Measurements from ENCODE around the gene MAML2.
A peak's percentile ranks its signal among the peaks of the same experiment; 100 is the strongest.

MAML2 gene

DNA sequence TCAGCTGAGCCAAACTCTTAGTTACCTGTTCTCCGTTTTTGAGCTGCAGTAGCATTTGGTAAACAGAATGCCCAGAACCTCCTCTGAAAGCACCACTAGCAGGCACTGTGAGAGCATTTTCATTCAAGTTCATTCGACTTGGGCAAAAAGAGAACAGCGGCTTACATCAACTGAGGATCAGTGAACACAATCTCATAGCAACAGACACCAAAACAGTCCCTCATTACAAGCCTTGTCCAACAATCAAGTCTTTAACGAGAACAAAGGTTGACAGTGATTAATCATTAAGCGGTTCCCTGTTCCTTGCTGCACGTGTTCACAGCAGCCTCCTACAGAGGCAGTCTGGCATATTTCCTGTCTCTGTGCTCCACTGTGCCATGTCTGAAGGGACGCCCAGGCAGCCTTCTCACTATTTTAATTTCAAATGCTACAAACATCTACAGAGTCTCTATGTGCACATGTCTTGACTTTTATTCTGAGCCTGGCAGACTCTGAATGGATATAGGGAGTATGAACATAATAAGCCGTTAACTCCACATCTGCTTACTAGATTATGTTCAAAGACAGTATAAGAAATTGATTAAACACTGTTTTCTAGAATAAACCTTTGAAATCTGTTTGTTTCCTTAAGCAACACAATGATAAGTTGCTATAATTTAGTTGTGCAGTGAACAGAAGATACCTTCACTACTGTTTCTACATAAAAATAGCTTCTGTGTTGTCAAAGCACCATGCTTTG lies 330.7 kb downstream of the MAML2 start:
- DNase-seq (ENCODE audit: low read depth), result peak; percentile 19

- DNase-seq (ENCODE audit: low read depth), result no peak
Measured at GRCh38 chr11:96010683-96011082, 332.3 kb downstream of the MAML2 start.

DNA sequence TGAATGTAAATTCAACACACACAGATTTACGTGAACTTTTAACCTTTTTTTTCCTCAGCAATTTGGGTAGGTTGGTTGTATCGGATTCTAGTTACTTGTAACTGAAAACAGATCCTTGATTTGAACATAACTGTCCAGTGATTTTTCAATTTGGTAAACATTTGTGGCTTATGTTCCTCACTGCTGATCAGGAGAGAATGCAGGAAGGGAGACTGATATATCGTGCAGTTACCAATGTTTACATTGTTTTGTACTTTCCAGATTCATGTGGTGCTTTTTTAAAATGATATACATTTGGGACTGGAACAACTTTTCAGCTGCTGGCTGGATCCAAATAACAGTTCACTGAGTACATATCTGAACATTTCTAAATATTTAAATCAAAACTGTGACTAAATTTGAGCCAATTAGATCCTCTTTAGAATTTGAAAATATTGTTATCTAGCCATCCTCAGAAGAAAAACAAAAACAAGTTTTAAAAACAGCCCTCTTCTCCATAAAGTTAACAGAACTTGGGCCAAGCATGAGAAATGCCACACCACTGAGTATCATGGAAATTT lies 334.8 kb downstream of the MAML2 start:
- DNase-seq (ENCODE audit: low read depth), result no peak

DNA sequence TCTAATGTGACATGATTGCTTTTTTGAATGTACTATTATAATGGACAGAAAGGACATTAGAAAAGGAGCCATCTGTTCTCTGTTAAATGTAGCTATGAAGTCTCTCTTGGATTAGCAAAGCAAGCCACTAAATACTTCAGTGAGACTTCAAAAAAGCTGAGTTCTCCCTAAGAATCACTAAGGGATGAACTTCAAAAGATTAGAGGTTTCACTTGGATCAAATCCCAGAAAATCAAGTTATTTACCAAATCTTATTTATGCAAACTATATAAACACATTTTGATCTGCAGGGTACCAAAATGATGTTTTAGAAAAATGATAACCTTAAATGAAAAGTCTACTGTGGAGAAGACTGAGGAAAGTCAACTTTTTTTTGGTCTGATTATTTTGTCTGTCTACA lies 337.0 kb downstream of the MAML2 start:
- no peak for DNase-seq (ENCODE audit: low read depth)

GRCh38 chr11:96004862-96005261 lies 338.1 kb downstream of the MAML2 start:
- DNase-seq (ENCODE audit: low read depth), result no peak

DNA sequence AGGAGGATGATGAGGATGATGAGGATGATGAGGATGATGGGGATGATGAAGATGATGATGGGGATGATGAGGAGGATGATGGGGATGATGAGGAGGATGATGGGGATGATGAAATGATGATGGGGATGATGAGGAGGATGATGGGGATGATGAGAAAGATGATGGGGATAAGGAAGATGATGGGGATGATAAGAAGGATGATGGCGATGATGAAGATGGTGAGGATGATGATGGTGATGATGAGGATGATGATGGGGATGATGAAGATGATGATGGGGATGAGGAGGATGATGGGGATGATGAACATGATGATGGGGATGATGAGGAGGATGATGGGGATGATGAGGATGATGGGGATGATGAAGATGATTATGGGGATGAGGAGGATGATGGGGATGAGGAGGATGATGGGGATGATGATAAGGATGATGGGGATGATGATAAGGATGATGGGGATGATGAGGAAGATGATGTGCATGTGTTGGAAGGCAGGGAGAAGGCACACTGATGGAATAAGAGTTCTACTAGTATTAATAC lies 340.2 kb downstream of the MAML2 start:
- no peak for DNase-seq (ENCODE audit: low read depth)

- no peak for DNase-seq (ENCODE audit: low read depth)
Measured at GRCh38 chr11:96002339-96002738, 340.7 kb downstream of the MAML2 start.

- DNase-seq (ENCODE audit: low read depth), result no peak
Measured at GRCh38 chr11:96001037-96001436, 342.0 kb downstream of the MAML2 start.

DNA sequence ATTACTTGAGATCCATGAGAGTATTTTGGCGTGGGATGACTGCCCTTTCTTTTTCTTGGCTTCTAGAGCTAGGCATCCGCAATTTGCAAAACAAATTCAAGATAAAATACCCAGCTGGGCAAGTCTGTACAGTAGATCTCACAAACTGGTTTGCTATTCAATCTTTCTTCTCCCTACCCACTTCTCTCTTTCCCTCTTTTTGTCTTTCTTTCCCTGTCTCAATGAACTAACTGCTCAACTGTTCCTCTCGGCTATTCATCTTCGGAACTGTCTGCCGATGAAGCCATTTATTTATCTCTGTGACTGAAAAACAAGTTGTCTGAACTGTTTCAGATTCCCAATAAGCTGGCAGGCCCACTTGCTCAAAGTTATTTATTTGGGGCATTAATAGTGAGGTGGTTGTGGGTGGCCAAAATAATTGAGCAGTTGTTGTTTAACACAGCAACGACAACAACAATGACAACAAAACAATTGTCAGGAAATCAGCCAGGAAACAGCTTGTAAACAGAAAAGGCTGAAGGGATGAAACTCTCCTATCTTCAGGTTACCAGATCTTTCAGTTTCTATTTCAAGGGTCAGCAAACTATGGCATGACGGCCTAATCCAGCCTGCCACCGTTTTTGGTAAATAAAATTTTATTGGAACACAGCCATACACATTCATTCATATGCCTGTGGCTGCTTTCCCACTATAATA lies 343.1 kb downstream of the MAML2 start:
- no peak for DNase-seq (ENCODE audit: low read depth)

GRCh38 chr11:95996621-95997235 lies 346.3 kb downstream of the MAML2 start:
- no peak for DNase-seq (ENCODE audit: low read depth)

GRCh38 chr11:95994329-95994728 lies 348.7 kb downstream of the MAML2 start:
- no peak for DNase-seq (ENCODE audit: low read depth)

DNA sequence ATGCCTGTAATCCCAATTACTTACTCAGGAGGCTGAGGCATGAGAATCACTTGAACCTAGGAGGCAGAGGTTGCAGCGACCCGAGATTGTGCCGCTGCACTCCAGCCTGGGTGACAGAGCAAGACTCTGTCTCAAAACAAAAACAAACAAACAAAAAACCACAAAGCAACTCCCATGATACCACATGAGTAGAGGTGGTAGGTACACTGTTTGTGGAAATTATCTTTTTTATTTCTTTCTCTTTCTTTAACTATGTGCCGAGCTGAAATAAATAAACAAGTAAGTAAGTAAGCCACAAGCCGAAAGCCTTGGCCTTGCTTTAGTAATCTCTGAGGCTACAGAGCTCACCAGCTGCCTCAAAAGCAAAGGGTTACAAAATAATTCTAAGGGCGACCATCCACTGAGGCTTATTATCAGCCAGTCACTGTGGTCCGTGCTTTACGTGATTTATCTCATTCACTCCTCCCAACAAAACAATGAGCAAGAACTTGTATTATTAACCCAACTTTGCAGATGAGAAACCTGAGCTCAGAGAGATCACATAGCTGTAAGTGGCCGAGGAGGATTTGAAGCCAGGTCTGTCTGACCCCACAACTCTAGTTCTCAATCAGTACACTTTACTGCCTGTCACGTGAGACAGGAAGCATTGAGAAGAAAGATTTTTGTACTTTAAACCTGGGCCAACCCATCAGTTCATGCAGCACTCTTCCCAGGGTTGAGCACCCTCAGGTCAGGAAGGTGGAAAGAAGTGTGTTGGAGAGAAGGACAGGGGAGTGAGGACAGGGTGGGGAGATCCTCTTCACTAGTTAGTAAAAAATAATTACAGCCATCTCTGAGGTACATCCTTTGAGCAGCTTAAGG lies 349.3 kb downstream of the MAML2 start:
- DNase-seq (ENCODE audit: low read depth), result no peak

- no peak for DNase-seq (ENCODE audit: low read depth)
Measured at GRCh38 chr11:95991545-95991944, 351.4 kb downstream of the MAML2 start.

DNA sequence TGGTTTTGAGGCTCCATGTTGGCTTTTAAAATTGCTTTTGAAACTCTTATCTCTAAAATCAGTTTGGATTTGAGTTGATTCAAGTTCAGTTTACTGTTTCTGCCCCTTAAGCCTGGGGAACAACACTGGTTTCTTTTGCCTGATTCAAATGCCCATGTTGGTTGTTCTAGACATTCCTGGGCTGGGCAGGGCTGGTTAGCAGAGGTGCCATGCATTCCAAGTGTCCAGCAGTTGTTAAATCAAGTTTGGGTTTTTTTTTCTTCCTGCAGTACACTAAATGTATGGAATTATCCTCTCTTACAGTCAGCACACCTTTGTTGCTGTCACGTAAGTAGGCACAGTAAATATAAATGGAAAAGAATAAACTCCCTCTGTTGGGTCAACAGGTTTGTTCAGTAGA lies 351.9 kb downstream of the MAML2 start:
- DNase-seq (ENCODE audit: low read depth), result no peak

- no peak for DNase-seq (ENCODE audit: low read depth)
Measured at GRCh38 chr11:95989780-95990179, 353.2 kb downstream of the MAML2 start.

GRCh38 chr11:95989076-95989605 lies 353.9 kb downstream of the MAML2 start:
- no peak for DNase-seq (ENCODE audit: low read depth)

DNA sequence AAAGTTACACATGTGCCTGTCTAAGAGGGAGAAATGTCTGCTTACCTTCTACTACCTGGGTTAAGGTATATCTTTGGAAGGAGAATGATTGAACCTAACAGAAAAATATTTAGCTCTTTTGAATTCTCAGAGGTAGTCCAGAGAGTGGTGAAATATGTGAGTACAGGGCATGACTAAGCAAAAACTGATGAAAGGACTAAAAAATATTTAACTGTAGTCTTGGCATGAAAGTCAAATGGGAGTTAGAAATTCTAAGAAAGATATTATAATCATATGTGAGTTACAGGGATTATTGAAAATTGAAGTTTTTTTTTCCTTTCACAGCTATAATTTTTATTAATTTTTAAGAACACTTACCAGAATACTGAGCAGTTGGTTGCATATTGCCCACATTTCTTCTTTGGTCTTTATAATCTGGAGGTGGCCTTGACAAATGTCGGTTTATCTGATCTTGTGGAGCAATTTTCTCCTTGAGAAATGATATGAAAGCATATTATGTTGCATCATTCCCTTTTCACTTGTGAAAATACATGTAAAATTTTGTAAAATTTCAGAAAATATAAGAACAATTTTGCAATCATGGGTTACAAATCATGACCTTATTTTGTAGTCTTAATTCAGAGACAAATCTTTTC lies 357.7 kb downstream of the MAML2 start:
- no peak for DNase-seq (ENCODE audit: low read depth)

- no peak for DNase-seq (ENCODE audit: low read depth)
Measured at GRCh38 chr11:95984072-95984471, 358.9 kb downstream of the MAML2 start.

- DNase-seq (ENCODE audit: low read depth), result no peak
Measured at GRCh38 chr11:95977534-95978174, 365.3 kb downstream of the MAML2 start.

DNA sequence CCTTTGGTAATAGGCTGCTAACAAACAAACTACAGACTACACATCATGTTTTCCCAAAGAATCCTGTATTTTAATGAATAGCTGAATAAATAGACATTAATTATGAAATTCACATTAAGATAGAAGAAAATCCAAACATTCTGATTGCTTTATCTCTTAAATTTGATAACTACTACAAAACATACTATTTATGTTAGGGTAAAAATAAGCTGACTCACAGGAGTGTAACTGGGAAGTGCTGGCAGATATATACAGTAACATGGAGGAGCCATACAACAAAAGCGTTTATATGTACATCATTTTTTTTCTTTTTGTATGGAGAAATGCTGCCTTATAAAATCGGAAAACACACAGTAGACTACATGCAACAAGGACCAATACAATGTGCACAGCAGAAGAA lies 366.4 kb downstream of the MAML2 start:
- DNase-seq (ENCODE audit: low read depth), result no peak

- no peak for DNase-seq (ENCODE audit: low read depth)
Measured at GRCh38 chr11:95975343-95975742, 367.7 kb downstream of the MAML2 start.

All from activated T-helper 9 cell treated with anti-CD3 and anti-CD28 coated beads, Interleukin-2, amount 50 U/mL, for 16 hours (primary cell).